Measurements from ENCODE around the gene LTA4H.

- no peak for TF ChIP-seq RAD21 (IDR thresholded peaks at IDR 0.05; ENCODE audit: low read length)
- no peak for TF ChIP-seq CTCF (conservative IDR thresholded peaks at IDR 0.05; ENCODE audit: low read depth, low read length)
- no peak for TF ChIP-seq POLR2A (IDR thresholded peaks at IDR 0.05; ENCODE audit: low read depth, low read length)
- no peak for TF ChIP-seq MAZ (IDR thresholded peaks at IDR 0.05; ENCODE audit: borderline replicate concordance, low read depth, low read length)
- TF ChIP-seq SMC3 (IDR thresholded peaks at IDR 0.05; ENCODE audit: low read depth, low read length), result no peak
- no peak for TF ChIP-seq RFX5 (IDR thresholded peaks at IDR 0.05; ENCODE audit: low read depth, low read length)
- TF ChIP-seq CEBPB (IDR thresholded peaks at IDR 0.05; ENCODE audit: low read depth, low read length), result no peak
Observed at GRCh38 chr12:96045566-96045965, 10.2 kb upstream of the LTA4H start.

Data from IMR-90 (cell line).